ENCODE measurements around the gene TRIM7. TPM values are rescaled to one million over a fixed set of nuclear protein-coding genes. Genes with fewer than 3 reads are reported as not detected.

The TRIM7 gene
- total and polyA plus RNA-seq, 9 of the 15 experiments (the other 6 are each of a cell fraction or from before 2014, with no cell fraction given) = 2.6 to 14.9 (median 8.9) TPM

DNA sequence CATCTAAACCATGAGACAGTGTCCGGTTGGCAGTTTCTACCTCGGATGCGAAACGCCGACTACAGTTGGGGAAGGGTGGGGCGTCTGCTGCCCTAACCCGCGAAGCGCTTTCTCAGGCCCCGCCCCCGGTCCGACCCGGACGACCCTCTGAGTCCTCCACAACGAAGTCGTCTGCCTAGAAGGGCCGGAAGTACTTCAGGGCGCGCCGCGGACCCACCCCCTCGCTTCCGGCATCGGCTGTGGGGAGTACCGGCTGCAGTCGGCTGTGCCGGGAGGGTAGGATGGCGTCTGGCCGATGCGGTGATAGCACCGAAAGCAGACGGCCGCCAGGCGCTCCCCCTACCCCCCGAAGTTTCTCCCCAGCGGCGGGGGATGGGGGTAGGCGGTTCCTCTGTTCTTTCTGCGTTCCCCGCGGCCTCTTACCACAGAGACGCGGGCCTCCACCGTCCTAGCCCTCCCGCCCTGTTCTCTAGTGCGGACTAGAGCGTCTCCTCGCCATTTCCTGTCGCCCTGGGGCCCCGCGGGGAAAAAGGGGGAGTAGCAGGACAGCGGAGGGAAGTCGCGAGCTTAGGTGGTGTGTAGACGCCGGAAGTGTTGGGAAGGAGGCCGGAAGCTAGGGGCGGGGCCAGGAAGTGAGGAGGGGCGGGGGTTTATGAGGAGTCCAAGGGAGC is 18.2 kb upstream of the TRIM7 start, which contains the start of gene TRIM41 (continued):
- TF ChIP-seq, protein P1, sequence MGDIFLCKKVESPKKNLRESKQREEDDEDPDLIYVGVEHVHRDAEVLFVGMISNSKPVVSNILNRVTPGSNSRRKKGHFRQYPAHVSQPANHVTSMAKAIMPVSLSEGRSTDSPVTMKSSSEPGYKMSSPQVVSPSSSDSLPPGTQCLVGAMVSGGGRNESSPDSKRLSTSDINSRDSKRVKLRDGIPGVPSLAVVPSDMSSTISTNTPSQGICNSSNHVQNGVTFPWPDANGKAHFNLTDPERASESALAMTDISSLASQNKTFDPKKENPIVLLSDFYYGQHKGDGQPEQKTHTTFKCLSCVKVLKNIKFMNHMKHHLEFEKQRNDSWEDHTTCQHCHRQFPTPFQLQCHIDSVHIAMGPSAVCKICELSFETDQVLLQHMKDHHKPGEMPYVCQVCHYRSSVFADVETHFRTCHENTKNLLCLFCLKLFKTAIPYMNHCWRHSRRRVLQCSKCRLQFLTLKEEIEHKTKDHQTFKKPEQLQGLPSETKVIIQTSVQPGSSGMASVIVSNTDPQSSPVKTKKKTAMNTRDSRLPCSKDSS (IDR thresholded peaks at IDR 0.05; ENCODE audit: low read depth, partially characterized antibody) = no peak
- TF ChIP-seq ZNF184 (CRISPR knock-in tag; IDR thresholded peaks at IDR 0.05) (no peak), RBM39 (optimal IDR thresholded peaks at IDR 0.05; ENCODE audit: low read depth, low read length) (peak; percentile 67), ZNF75A (CRISPR knock-in tag; IDR thresholded peaks at IDR 0.05) (no peak), CBFB (CRISPR knock-in tag; IDR thresholded peaks at IDR 0.05) (no peak), ZNF23 (CRISPR knock-in tag; IDR thresholded peaks at IDR 0.05) (0 out of 2 replicates have a peak, but pooled peaks have one; percentile 22), ZNF134 (CRISPR knock-in tag; conservative IDR thresholded peaks at IDR 0.05) (no peak), ZNF436 (CRISPR knock-in tag; IDR thresholded peaks at IDR 0.05) (no peak), COPS2 (conservative IDR thresholded peaks at IDR 0.05) (no peak), NBN (IDR thresholded peaks at IDR 0.05; ENCODE audit: low read depth) (peak; percentile 55; the same call in 1 of the 2 replicates), PTTG1 (tag; IDR thresholded peaks at IDR 0.05; ENCODE audit: low read depth) (no peak)
- TF ChIP-seq, protein P2, sequence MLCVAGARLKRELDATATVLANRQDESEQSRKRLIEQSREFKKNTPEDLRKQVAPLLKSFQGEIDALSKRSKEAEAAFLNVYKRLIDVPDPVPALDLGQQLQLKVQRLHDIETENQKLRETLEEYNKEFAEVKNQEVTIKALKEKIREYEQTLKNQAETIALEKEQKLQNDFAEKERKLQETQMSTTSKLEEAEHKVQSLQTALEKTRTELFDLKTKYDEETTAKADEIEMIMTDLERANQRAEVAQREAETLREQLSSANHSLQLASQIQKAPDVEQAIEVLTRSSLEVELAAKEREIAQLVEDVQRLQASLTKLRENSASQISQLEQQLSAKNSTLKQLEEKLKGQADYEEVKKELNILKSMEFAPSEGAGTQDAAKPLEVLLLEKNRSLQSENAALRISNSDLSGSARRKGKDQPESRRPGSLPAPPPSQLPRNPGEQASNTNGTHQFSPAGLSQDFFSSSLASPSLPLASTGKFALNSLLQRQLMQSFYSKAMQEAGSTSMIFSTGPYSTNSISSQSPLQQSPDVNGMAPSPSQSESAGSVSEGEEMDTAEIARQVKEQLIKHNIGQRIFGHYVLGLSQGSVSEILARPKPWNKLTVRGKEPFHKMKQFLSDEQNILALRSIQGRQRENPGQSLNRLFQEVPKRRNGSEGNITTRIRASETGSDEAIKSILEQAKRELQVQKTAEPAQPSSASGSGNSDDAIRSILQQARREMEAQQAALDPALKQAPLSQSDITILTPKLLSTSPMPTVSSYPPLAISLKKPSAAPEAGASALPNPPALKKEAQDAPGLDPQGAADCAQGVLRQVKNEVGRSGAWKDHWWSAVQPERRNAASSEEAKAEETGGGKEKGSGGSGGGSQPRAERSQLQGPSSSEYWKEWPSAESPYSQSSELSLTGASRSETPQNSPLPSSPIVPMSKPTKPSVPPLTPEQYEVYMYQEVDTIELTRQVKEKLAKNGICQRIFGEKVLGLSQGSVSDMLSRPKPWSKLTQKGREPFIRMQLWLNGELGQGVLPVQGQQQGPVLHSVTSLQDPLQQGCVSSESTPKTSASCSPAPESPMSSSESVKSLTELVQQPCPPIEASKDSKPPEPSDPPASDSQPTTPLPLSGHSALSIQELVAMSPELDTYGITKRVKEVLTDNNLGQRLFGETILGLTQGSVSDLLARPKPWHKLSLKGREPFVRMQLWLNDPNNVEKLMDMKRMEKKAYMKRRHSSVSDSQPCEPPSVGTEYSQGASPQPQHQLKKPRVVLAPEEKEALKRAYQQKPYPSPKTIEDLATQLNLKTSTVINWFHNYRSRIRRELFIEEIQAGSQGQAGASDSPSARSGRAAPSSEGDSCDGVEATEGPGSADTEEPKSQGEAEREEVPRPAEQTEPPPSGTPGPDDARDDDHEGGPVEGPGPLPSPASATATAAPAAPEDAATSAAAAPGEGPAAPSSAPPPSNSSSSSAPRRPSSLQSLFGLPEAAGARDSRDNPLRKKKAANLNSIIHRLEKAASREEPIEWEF (CRISPR knock-in tag; IDR thresholded peaks at IDR 0.05) = no peak
- TF ChIP-seq, protein P3, sequence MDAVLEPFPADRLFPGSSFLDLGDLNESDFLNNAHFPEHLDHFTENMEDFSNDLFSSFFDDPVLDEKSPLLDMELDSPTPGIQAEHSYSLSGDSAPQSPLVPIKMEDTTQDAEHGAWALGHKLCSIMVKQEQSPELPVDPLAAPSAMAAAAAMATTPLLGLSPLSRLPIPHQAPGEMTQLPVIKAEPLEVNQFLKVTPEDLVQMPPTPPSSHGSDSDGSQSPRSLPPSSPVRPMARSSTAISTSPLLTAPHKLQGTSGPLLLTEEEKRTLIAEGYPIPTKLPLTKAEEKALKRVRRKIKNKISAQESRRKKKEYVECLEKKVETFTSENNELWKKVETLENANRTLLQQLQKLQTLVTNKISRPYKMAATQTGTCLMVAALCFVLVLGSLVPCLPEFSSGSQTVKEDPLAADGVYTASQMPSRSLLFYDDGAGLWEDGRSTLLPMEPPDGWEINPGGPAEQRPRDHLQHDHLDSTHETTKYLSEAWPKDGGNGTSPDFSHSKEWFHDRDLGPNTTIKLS (IDR thresholded peaks at IDR 0.05; ENCODE audit: borderline replicate concordance, low read depth) = peak; percentile 98
- TF ChIP-seq, protein P4, sequence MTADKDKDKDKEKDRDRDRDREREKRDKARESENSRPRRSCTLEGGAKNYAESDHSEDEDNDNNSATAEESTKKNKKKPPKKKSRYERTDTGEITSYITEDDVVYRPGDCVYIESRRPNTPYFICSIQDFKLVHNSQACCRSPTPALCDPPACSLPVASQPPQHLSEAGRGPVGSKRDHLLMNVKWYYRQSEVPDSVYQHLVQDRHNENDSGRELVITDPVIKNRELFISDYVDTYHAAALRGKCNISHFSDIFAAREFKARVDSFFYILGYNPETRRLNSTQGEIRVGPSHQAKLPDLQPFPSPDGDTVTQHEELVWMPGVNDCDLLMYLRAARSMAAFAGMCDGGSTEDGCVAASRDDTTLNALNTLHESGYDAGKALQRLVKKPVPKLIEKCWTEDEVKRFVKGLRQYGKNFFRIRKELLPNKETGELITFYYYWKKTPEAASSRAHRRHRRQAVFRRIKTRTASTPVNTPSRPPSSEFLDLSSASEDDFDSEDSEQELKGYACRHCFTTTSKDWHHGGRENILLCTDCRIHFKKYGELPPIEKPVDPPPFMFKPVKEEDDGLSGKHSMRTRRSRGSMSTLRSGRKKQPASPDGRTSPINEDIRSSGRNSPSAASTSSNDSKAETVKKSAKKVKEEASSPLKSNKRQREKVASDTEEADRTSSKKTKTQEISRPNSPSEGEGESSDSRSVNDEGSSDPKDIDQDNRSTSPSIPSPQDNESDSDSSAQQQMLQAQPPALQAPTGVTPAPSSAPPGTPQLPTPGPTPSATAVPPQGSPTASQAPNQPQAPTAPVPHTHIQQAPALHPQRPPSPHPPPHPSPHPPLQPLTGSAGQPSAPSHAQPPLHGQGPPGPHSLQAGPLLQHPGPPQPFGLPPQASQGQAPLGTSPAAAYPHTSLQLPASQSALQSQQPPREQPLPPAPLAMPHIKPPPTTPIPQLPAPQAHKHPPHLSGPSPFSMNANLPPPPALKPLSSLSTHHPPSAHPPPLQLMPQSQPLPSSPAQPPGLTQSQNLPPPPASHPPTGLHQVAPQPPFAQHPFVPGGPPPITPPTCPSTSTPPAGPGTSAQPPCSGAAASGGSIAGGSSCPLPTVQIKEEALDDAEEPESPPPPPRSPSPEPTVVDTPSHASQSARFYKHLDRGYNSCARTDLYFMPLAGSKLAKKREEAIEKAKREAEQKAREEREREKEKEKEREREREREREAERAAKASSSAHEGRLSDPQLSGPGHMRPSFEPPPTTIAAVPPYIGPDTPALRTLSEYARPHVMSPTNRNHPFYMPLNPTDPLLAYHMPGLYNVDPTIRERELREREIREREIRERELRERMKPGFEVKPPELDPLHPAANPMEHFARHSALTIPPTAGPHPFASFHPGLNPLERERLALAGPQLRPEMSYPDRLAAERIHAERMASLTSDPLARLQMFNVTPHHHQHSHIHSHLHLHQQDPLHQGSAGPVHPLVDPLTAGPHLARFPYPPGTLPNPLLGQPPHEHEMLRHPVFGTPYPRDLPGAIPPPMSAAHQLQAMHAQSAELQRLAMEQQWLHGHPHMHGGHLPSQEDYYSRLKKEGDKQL (CRISPR knock-in tag; IDR thresholded peaks at IDR 0.05; ENCODE audit: borderline replicate concordance) = no peak
